Astrocyte (in vitro differentiated cells and primary cell): Measurements from ENCODE around the gene TUBA1A. TPM values are rescaled to one million over a fixed set of nuclear protein-coding genes. Genes with fewer than 3 reads are reported as not detected.

Experiments
- DNase-seq: peaks from one replicate; pipeline ENCODE4 v3.0.0-alpha.2; 2010; ENCODE audit warnings: low read depth
- FAIRE-seq: peaks from 2 replicates; lab custom pipeline; 2011; peaks lifted over from hg19 to GRCh38; lab: Jason Lieb, UNC
- H2AFZ ChIP-seq: 2 replicates; pipeline ENCODE4 v1.6.0; 2012; ENCODE audit warnings: low read depth, low read length, inconsistent platforms
- H3K27ac ChIP-seq: 2 replicates; pipeline ENCODE4 v1.5.1; 2011; ENCODE audit warnings: low read depth, low read length, inconsistent platforms
- H3K27me3 ChIP-seq: 2 replicates; pipeline ENCODE4 v1.6.0; 2011; ENCODE audit warnings: low read length, inconsistent platforms; ENCODE audit not compliant: insufficient read depth
- H3K36me3 ChIP-seq: 2 replicates; pipeline ENCODE4 v1.5.1; 2011; ENCODE audit warnings: low read length, inconsistent platforms; ENCODE audit not compliant: insufficient read depth
- H3K4me1 ChIP-seq: 2 replicates; pipeline ENCODE4 v1.5.1; 2011; ENCODE audit warnings: low read length, inconsistent platforms; ENCODE audit not compliant: insufficient read depth
- H3K4me2 ChIP-seq: 2 replicates; pipeline ENCODE4 v1.6.0; 2012; ENCODE audit warnings: low read length, inconsistent platforms
- H3K4me3 ChIP-seq: 2 replicates; pipeline ENCODE4 v1.5.1; 2011; ENCODE audit warnings: low read depth, mild to moderate bottlenecking, low read length, inconsistent platforms; ENCODE audit not compliant: insufficient read depth
- H3K79me2 ChIP-seq: 2 replicates; pipeline ENCODE4 v1.6.0; 2012; ENCODE audit warnings: mild to moderate bottlenecking, low read length, inconsistent platforms; ENCODE audit not compliant: insufficient read depth
- H3K9ac ChIP-seq: 2 replicates; pipeline ENCODE4 v1.6.0; 2012; ENCODE audit warnings: mild to moderate bottlenecking, low read length, inconsistent platforms
- H3K9me3 ChIP-seq: 2 replicates; pipeline ENCODE4 v1.5.1; 2012; ENCODE audit warnings: low read depth, mild to moderate bottlenecking, low read length, inconsistent platforms; ENCODE audit not compliant: insufficient read depth
- H4K20me1 ChIP-seq: 2 replicates; pipeline ENCODE4 v1.6.0; 2012; ENCODE audit warnings: low read length, inconsistent platforms; ENCODE audit not compliant: insufficient read depth
- H3K27ac Mint-ChIP-seq: one replicate; pipeline ENCODE4 v1.8.0; 2021; ENCODE audit warnings: mild to moderate bottlenecking, mixed read lengths; ENCODE audit not compliant: unreplicated experiment
- H3K27me3 Mint-ChIP-seq: one replicate; pipeline ENCODE4 v1.8.0; 2021; ENCODE audit warnings: low read depth, mixed read lengths; ENCODE audit not compliant: unreplicated experiment
- H3K36me3 Mint-ChIP-seq: one replicate; pipeline ENCODE4 v1.8.0; 2021; ENCODE audit warnings: low read depth, mixed read lengths; ENCODE audit not compliant: unreplicated experiment
- H3K4me1 Mint-ChIP-seq: one replicate; pipeline ENCODE4 v1.8.0; 2021; ENCODE audit warnings: low read depth, mixed read lengths; ENCODE audit not compliant: unreplicated experiment
- H3K4me3 Mint-ChIP-seq: one replicate; pipeline ENCODE4 v1.8.0; 2021; ENCODE audit warnings: mild to moderate bottlenecking, moderate library complexity, mixed read lengths; ENCODE audit not compliant: unreplicated experiment
- H3K9me3 Mint-ChIP-seq: one replicate; pipeline ENCODE4 v1.8.0; 2021; ENCODE audit warnings: mild to moderate bottlenecking, mixed read lengths; ENCODE audit not compliant: unreplicated experiment
- EZH2 ChIP-seq: IDR thresholded peaks from 2 replicates; pipeline ENCODE4 v1.6.1; 2012; ENCODE audit warnings: mild to moderate bottlenecking, low read length, inconsistent platforms; ENCODE audit not compliant: insufficient read depth
- total RNA-seq: library from RNA; stranded (reverse); gene quantifications from 2 replicates; pipeline ENCODE4 v1.2.1, GENCODE V29; 2021
- TF ChIP-seq, protein P1 (sequence below): IDR thresholded peaks from 2 replicates; pipeline ENCODE4 v1.5.1; 2011; ENCODE audit warnings: low read depth, mild to moderate bottlenecking, inconsistent platforms, low read length, moderate library complexity; ENCODE audit not compliant: insufficient read depth

Gene TUBA1A
- total RNA-seq, 1 donor from 2014 or later = 932 TPM

DNA sequence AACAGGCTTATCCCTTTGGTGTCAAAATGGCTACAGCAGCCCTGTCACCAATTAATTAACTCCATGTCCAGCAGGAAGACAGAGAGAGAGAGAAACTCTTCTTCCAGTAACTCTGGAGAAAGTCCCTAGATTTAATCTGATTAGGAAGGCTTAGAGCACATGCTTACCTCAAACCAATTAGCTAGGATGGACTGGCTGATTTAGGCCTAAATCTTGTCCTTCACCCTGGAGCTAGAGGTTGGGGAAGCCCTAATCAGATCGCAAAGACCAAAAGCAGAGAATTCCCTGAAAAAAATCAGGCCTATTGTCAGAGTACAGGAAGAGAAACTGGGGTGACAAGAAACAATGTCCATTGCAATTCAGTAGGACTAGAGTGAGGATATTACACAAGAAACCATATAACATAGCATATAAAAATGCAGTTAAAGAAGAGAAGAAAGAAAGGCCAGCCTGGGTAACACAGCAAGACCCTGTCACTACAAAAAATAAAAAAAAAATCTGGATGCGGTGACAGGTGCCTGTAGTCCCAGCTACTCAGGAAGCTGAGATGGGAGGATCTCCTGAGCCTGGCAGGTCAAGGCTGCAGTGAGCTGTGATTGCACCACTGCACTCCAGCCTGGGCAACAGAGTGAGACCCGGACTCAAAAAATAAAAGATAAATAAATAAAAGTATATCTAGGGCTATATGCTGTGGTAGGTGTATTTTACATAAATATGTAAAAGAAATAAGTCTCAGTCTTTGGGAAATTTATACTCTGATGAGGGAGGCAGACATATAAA, 34.9 kb upstream of the TUBA1A start:
- H3K4me3 ChIP-seq = no peak overlapping the region
- H3K9me3 ChIP-seq = no peaks in the 10 kb centered on the region
- no peak overlapping the region for H3K27ac ChIP-seq
- H2AFZ ChIP-seq = no peak overlapping the region
- H3K79me2 ChIP-seq = no peaks in the 10 kb centered on the region
- H3K9me3 Mint-ChIP-seq = no peaks in the 10 kb centered on the region
- H3K27ac Mint-ChIP-seq = peak overlapping the region; percentile 94
- peaks cover 8% of the 10 kb centered on the region for H3K4me1 ChIP-seq
- no peak overlapping the region for H3K4me3 Mint-ChIP-seq
- H3K27me3 ChIP-seq = no peaks in the 10 kb centered on the region
- TF ChIP-seq, protein P1, sequence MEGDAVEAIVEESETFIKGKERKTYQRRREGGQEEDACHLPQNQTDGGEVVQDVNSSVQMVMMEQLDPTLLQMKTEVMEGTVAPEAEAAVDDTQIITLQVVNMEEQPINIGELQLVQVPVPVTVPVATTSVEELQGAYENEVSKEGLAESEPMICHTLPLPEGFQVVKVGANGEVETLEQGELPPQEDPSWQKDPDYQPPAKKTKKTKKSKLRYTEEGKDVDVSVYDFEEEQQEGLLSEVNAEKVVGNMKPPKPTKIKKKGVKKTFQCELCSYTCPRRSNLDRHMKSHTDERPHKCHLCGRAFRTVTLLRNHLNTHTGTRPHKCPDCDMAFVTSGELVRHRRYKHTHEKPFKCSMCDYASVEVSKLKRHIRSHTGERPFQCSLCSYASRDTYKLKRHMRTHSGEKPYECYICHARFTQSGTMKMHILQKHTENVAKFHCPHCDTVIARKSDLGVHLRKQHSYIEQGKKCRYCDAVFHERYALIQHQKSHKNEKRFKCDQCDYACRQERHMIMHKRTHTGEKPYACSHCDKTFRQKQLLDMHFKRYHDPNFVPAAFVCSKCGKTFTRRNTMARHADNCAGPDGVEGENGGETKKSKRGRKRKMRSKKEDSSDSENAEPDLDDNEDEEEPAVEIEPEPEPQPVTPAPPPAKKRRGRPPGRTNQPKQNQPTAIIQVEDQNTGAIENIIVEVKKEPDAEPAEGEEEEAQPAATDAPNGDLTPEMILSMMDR = no peak
- TF ChIP-seq EZH2 = no peak
- no peaks in the 10 kb centered on the region for H4K20me1 ChIP-seq
- FAIRE-seq = no peak
- peaks cover 10% of the 10 kb centered on the region for H3K4me1 Mint-ChIP-seq
- H3K36me3 ChIP-seq = no peaks in the 10 kb centered on the region
- no peak for DNase-seq
- no peak overlapping the region for H3K9ac ChIP-seq
- H3K27me3 Mint-ChIP-seq = no peaks in the 10 kb centered on the region
- no peak overlapping the region for H3K4me2 ChIP-seq
- H3K36me3 Mint-ChIP-seq = no peaks in the 10 kb centered on the region

DNA sequence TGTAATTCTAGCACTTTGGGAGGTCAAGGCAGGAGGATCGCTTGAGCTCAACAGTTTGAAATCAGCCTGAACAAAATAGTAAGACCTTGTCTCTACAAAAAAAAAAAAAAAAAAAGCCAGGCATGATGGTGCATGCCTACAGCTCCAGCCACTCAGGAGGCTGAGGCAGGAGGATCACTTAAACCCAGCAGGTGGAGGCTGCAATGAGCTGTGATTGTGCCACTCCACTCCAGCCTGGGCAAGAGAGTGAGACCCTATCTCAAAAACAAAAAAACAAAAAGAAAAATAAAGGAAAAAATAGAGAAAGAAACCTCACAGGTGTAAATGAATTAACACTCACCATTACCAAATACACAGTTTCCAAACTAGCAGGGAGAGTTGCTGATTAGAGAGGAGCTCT, 34.2 kb upstream of the TUBA1A start:
- Mint-ChIP-seq H3K27ac (peak overlapping the region; percentile 94), H3K4me1 (peaks cover 10% of the 10 kb centered on the region), H3K36me3 (no peaks in the 10 kb centered on the region), H3K4me3 (no peak overlapping the region), H3K9me3 (no peaks in the 10 kb centered on the region), H3K27me3 (no peaks in the 10 kb centered on the region)
- H4K20me1 ChIP-seq = no peaks in the 10 kb centered on the region
- no peaks in the 10 kb centered on the region for H3K36me3 ChIP-seq
- H3K9me3 ChIP-seq = no peaks in the 10 kb centered on the region
- peak overlapping the region; percentile 49 for H3K9ac ChIP-seq
- peaks cover 8% of the 10 kb centered on the region for H3K4me1 ChIP-seq
- peak overlapping the region; percentile 53 for H2AFZ ChIP-seq
- H3K4me2 ChIP-seq = peak overlapping the region; percentile 65
- FAIRE-seq (no peak), DNase-seq (no peak)
- H3K27me3 ChIP-seq = no peaks in the 10 kb centered on the region
- peak overlapping the region; percentile 72 for H3K27ac ChIP-seq
- TF ChIP-seq EZH2 = no peak
- TF ChIP-seq, protein P1 = no peak
- H3K4me3 ChIP-seq = no peak overlapping the region
- H3K79me2 ChIP-seq = no peaks in the 10 kb centered on the region

DNA sequence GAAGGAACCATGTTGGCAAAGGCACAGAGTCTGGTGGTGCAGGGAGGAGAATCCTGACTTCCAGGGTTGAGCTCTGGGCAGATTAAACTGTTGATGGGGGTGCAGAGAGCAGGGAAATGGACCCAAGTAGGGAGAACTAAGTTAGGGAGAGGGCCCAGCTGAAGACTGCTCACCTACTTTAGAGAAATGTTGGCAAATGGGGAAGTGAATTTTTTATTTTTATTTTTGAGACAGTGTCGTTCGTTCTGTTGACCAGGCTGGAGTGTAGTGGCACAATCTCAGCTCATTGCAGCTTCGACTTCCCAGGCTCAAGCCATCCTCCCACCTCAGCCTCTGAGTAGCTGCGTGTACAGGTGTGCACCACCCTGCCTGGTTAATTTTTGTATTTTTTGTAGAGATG, 32.1 kb upstream of the TUBA1A start:
- H3K36me3 Mint-ChIP-seq = no peaks in the 10 kb centered on the region
- Histone ChIP-seq H3K27ac (no peak overlapping the region), H3K9me3 (no peaks in the 10 kb centered on the region), H3K4me1 (peaks cover 8% of the 10 kb centered on the region), H3K9ac (no peak overlapping the region), H2AFZ (no peak overlapping the region), H3K79me2 (no peaks in the 10 kb centered on the region), H3K36me3 (no peaks in the 10 kb centered on the region), H4K20me1 (no peaks in the 10 kb centered on the region), H3K27me3 (no peaks in the 10 kb centered on the region), H3K4me3 (no peak overlapping the region), H3K4me2 (no peak overlapping the region)
- H3K9me3 Mint-ChIP-seq = no peaks in the 10 kb centered on the region
- TF ChIP-seq, protein P1 = no peak
- TF ChIP-seq EZH2 = no peak
- H3K27me3 Mint-ChIP-seq = no peaks in the 10 kb centered on the region
- H3K4me3 Mint-ChIP-seq = no peak overlapping the region
- H3K27ac Mint-ChIP-seq = peak overlapping the region; percentile 44
- DNase-seq (no peak), FAIRE-seq (no peak)
- H3K4me1 Mint-ChIP-seq = peaks cover 10% of the 10 kb centered on the region
